K562 (cell line): ENCODE results near the gene MIDN. TPM values are rescaled to one million over a fixed set of nuclear protein-coding genes. Genes with fewer than 3 reads are reported as not detected.

Experiments
- CC2D1A ChIP-seq: fragments of 450-650 bp; IDR thresholded peaks from 2 replicates; pipeline ENCODE4 v1.6.1; 2017; ENCODE audit warnings: mild to moderate bottlenecking
- CREM ChIP-seq: IDR thresholded peaks from 2 replicates; pipeline ENCODE4 v1.6.1; 2014; ENCODE audit warnings: antibody characterized with exemption, low read depth
- FOXA1 ChIP-seq: fragments of 450-650 bp; IDR thresholded peaks from 2 replicates; pipeline ENCODE4 v1.6.1; 2016; ENCODE audit warnings: mild to moderate bottlenecking, borderline replicate concordance
- RBM22 ChIP-seq: fragments of 200-400 bp; formaldehyde crosslinking; IDR thresholded peaks from 2 replicates; pipeline ENCODE4 v1.6.1; 2018; ENCODE audit warnings: low read length, low read depth; ENCODE audit not compliant: poor library complexity, severe bottlenecking
- TFAM ChIP-seq: fragments of 250-450 bp; sonication (Bioruptor Pico); conservative IDR thresholded peaks from 2 replicates; pipeline ENCODE4 v1.5.0; 2021; ENCODE audit warnings: mild to moderate bottlenecking, moderate library complexity
- TGIF2 ChIP-seq: sonication (generic); formaldehyde crosslinking; IDR thresholded peaks from 2 replicates; pipeline ENCODE4 v1.8.1; 2022; ENCODE audit warnings: mild to moderate bottlenecking, missing genetic modification reagents, moderate library complexity
- ZNF263 ChIP-seq: sonication (generic); formaldehyde crosslinking; IDR thresholded peaks from 2 replicates; pipeline ENCODE4 v1.8.0; 2022; ENCODE audit warnings: mild to moderate bottlenecking, missing genetic modification reagents, borderline replicate concordance
- ZNF449 ChIP-seq: fragments of 250-450 bp; sonication (Bioruptor Pico); IDR thresholded peaks from 2 replicates; pipeline ENCODE4 v1.8.0; 2022; ENCODE audit warnings: moderate library complexity, mild to moderate bottlenecking, inconsistent platforms
- ZNF584 ChIP-seq: fragments of 200-800 bp; sonication (Bioruptor generic); IDR thresholded peaks from 2 replicates; pipeline ENCODE4 v1.6.1; 2016; ENCODE audit warnings: low read depth, mild to moderate bottlenecking, missing genetic modification characterization, missing compliant biosample characterization
- polyA plus RNA-seq, 8 experiments: library from polyadenylated mRNA; depleted of rRNA in 4 of 8; stranded (reverse) in 5 of 8; unstranded in 3 of 8; fragments of >200 nt; fragmentation: Nextera tagmentation in 2 of 8; fragmentation: Illumina TruSeq in 1 of 8; extraction: Ambion mirVana in 2 of 8; extraction: Trizol in 1 of 8; gene quantifications; 2 replicates each; pipeline versions ENCODE4 v1.2.1 to v1.2.3, GENCODE V29; 2011 to 2014; ENCODE audit warnings: inconsistent platforms in 1 of 8, missing spikeins in 1 of 8
- total RNA-seq, 7 experiments: library from RNA; depleted of rRNA in 6 of 7; stranded (reverse); fragments of >200 nt in 6 of 7; fragmentation: Illumina TruSeq in 2 of 7; extraction: Trizol in 2 of 7; gene quantifications; 2 replicates each; pipeline versions ENCODE4 v1.2.1 to v1.2.3, GENCODE V29; 2011 to 2021; ENCODE audit warnings: low replicate concordance in 1 of 7
- TF ChIP-seq, protein P1 (sequence below): fragments of 250-450 bp; sonication (Bioruptor Pico); IDR thresholded peaks from 2 replicates; pipeline ENCODE4 v1.8.0; 2022; ENCODE audit warnings: moderate library complexity, mild to moderate bottlenecking, inconsistent platforms
- TF ChIP-seq, protein P2 (sequence below): sonication (generic); formaldehyde crosslinking; IDR thresholded peaks from 2 replicates; pipeline ENCODE4 v1.8.1; 2023; ENCODE audit warnings: mild to moderate bottlenecking, missing genetic modification reagents
- TF ChIP-seq, protein P3 (sequence below): fragments of 250-450 bp; sonication (Bioruptor Pico); IDR thresholded peaks from 2 replicates; pipeline ENCODE4 v1.4.0; 2020; ENCODE audit warnings: borderline replicate concordance

MIDN gene
- total and polyA plus RNA-seq, 9 of the 15 experiments (the other 6 are each of a cell fraction or from before 2014, with no cell fraction given) = 0.17 to 120 (median 10.1) TPM

- TF ChIP-seq, protein P1, sequence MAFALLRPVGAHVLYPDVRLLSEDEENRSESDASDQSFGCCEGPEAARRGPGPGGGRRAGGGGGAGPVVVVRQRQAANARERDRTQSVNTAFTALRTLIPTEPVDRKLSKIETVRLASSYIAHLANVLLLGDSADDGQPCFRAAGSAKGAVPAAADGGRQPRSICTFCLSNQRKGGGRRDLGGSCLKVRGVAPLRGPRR (CRISPR knock-in tag) = no peak
- TF ChIP-seq ZNF263 (no peak), RBM22 (peak; percentile 9), ZNF449 (CRISPR knock-in tag) (no peak), CREM (peak; percentile 60), CC2D1A (no peak), ZNF584 (CRISPR knock-in tag) (no peak), TFAM (CRISPR knock-in tag) (no peak), FOXA1 (no peak), TGIF2 (CRISPR knock-in tag) (no peak)
- TF ChIP-seq, protein P2, sequence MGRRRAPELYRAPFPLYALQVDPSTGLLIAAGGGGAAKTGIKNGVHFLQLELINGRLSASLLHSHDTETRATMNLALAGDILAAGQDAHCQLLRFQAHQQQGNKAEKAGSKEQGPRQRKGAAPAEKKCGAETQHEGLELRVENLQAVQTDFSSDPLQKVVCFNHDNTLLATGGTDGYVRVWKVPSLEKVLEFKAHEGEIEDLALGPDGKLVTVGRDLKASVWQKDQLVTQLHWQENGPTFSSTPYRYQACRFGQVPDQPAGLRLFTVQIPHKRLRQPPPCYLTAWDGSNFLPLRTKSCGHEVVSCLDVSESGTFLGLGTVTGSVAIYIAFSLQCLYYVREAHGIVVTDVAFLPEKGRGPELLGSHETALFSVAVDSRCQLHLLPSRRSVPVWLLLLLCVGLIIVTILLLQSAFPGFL (CRISPR knock-in tag) = peak; percentile 75; the same call in 1 of the 2 replicates
- TF ChIP-seq, protein P3, sequence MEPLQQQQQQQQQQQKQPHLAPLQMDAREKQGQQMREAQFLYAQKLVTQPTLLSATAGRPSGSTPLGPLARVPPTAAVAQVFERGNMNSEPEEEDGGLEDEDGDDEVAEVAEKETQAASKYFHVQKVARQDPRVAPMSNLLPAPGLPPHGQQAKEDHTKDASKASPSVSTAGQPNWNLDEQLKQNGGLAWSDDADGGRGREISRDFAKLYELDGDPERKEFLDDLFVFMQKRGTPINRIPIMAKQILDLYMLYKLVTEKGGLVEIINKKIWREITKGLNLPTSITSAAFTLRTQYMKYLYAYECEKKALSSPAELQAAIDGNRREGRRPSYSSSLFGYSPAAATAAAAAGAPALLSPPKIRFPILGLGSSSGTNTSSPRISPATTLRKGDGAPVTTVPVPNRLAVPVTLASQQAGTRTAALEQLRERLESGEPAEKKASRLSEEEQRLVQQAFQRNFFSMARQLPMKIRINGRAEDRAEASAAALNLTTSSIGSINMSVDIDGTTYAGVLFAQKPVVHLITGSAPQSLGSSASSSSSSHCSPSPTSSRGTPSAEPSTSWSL (CRISPR knock-in tag) = peak; percentile 74; the same call in 1 of the 2 replicates
- TF ChIP-seq, all 486 proteins: peak for 123
These were observed at the start of gene MIDN (continued) for GRCh38 chr19:1248139-1248785.
